GM18873 (cell line): ENCODE results near the gene SLC8A3.

Experiments used
- ATAC-seq: cut with Tn5 transposase; IDR thresholded peaks from one replicate; pipeline ENCODE4 v1.9.1; 2021; ENCODE audit warnings: mild to moderate bottlenecking, moderate library complexity, moderate number of reproducible peaks; ENCODE audit not compliant: unreplicated experiment, low FRiP score

The SLC8A3 gene

GRCh38 chr14:70127186-70127585 lies 61.6 kb downstream of the SLC8A3 start:
- no peak for ATAC-seq

- ATAC-seq, result no peak
Observed at GRCh38 chr14:70123796-70124195, 65.0 kb downstream of the SLC8A3 start.

DNA sequence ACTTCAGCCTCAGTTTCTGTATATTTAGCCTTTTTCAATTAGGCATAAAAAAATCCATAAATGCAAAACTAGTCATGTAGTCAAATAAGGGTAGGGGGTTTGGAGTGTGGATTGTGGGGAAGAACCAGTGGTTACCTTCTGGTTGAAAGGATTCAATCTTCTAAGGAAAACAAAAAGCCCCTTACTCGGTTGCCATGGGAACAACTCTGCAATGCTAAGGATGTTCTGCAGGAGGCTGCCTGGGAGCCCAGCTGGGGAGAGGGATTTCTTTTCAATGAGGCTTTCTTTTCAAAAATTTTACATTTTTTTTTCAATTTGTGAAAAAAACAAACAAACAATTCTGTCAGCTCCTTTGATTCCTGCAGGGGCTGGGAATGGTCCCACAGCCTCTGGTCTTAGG lies 67.2 kb downstream of the SLC8A3 start:
- no peak for ATAC-seq

- ATAC-seq, result no peak
Observed at GRCh38 chr14:70118064-70118463, 70.7 kb downstream of the SLC8A3 start.

GRCh38 chr14:70116278-70116677 lies 72.5 kb downstream of the SLC8A3 start:
- no peak for ATAC-seq

- ATAC-seq, result no peak
Observed at GRCh38 chr14:70114621-70115156, 74.1 kb downstream of the SLC8A3 start.

- no peak for ATAC-seq
Observed at GRCh38 chr14:70113211-70113610, 75.5 kb downstream of the SLC8A3 start.

- ATAC-seq, result no peak
Observed at GRCh38 chr14:70108419-70108818, 80.3 kb downstream of the SLC8A3 start.

DNA sequence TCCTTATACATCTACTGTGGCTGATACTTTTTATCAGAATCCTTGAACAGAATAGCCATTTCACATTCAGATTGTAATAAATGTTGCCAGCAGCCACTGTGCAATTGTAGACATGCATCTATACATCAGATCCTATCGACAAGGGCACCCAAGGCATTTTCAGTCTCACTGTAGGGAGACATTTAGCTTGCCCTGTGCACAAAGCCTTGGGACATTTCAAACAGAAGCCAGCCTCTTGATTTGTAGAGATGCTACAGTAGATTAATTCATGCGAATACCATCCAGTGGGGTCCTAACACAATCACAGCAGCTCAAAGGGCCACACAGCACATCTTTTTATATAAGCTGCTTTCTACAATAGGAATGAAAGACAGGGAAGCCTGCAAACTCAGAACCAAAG lies 81.4 kb downstream of the SLC8A3 start:
- ATAC-seq, result no peak

DNA sequence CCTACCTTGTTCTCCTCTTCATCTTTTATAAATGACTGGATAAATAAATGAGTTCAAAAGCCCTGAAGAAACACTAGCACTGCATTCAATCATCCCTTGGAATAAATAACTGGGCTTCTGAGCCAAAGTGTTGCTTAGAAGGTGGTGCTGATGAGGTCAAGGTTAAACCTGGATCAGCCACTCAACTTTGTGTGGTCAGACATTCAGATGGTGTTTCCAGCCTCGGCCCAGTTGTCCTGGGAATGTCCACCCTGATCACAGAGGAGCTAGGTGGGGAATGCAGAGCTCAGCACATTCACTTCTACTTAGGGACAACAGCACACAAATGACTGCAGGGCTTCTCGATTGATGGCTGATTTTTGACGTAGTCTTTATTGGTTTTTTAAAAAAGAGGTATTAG lies 88.7 kb downstream of the SLC8A3 start:
- no peak for ATAC-seq

DNA sequence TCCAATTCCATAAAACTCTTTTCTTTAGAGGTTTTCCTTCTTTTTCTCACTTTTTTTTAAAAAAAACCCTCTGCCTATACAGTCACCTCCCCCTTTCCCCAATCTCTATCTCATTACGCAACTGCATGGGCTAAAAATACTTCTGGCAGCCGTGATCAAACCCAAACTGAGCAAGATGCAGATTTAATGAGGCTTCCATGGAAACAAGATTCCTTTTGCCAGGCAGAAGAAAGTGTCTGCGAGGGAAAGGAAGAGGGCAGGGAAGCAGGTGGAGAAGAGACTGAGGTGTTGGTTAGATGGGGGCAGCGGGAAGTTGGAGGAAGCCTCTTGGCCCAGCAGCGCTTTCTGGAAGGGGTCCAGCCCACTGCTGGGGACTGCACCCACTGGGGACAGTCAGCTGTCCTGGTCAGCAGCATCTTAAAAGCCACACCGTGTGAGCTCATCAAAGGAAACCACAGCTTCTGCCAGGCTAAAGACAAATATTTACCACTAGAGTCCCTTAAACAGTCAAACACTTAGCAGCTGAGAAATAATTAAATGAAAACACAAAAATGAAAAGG lies 90.4 kb downstream of the SLC8A3 start:
- no peak for ATAC-seq

DNA sequence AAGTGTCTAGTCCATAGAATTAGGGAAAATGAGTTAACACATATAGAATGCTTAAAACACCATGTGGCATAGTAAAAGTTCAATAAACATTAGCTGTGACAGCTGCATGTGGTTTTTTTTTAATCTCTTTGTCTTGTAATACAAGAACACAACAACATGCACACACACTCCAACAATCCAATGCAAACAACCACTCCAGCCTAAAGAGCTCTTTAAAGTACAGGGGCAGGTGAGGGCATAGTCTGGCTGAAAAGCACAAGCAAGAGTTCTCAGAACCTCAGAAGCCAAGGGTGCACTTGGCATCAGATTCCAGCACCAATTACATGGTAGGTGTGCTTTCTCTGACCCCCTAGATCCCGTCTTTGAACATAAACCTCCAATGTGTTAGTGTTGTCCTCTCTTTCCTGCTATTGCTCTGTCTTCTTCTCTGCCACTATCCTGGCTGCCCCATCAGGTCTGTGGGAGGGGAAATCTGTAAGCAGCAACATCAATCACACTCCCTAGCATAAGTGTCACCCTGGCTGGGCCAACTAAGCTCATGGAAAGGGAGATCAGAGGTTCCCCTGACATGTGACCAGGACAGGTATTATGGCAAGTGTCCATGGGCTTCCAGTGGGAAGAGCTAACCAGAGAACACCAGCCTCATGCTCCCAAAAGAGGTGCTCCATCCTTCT lies 91.0 kb downstream of the SLC8A3 start:
- no peak for ATAC-seq

GRCh38 chr14:70096866-70097265 lies 91.9 kb downstream of the SLC8A3 start:
- no peak for ATAC-seq

DNA sequence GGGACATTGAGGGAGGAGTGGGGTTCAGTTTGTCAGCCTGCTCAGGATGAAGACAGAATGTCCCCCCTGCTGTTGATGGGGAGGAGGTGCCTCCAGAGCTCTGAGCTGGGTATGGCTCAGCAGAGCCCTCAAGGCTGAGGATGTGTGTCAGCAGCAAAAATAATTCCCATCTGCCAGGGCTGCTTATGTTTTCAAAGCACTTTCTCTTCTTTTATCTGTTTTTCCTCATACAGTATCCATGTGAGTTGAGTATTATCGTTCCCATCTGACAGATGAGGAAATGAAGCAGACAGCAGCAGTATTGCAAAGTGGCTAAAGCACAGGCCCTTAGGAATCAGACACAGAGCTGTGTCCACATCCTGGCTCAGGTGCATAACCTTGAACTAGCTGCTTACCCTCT lies 94.1 kb downstream of the SLC8A3 start:
- ATAC-seq, result no peak

DNA sequence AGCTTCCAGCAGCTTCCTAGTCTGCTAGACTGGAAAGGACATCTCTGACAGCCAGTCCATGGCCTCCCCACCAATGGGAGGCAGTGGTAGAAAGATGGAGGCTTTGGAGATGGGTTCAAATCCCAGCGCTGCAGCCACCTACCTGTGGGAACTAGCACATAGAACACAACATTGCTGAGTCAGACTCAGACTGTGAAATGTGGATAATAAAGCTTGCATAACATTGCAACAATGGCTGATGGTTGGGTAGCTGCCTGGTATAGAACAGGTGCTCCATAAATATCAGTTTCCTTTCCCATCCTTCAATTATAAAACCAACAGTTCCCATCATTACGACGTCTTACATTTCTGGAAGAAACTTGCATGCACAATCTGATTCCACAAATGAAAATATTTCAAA lies 94.6 kb downstream of the SLC8A3 start:
- no peak for ATAC-seq

DNA sequence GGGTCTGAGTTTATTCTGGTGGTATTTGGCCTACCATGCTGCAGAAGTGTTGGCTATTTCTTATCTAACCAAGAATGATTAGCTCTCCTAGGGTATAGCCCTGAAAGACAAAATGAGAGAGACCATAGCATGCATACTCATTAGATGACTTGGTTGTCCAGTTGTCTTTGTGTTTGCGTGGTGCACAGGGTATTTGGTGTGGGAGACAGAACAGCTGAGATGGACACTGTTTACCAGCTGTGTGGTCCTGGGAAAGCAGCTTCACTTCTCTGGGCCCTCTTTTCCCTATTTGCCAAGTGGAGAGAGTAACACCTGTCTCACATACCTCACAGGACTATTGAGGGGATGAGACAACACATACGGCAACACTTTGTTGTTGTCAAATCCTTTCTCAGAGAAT lies 95.6 kb downstream of the SLC8A3 start:
- ATAC-seq, result no peak

- no peak for ATAC-seq
Observed at GRCh38 chr14:70087380-70087697, 101.4 kb downstream of the SLC8A3 start.

- no peak for ATAC-seq
Observed at GRCh38 chr14:70086685-70087379, 101.9 kb downstream of the SLC8A3 start.

GRCh38 chr14:70084226-70084625 lies 104.5 kb downstream of the SLC8A3 start:
- ATAC-seq, result no peak

DNA sequence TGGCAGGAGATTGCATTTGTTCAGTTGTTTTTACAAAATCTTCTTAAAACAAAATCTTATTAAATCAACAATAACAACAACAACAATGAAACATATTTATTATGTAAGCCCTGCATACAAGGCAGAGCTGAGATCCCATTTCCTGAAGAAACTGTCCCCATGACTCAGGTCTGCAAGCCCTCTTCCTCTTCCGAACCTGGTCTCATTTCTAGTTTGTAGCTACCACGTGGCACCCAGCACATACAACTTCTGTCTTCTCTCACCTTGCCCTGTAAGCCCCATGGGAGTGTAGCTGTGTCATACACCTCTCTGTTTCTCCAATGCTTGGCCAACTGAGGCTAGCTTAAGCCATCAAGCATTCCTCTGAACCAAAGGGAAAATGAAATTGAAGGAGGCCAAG lies 106.4 kb downstream of the SLC8A3 start:
- no peak for ATAC-seq

DNA sequence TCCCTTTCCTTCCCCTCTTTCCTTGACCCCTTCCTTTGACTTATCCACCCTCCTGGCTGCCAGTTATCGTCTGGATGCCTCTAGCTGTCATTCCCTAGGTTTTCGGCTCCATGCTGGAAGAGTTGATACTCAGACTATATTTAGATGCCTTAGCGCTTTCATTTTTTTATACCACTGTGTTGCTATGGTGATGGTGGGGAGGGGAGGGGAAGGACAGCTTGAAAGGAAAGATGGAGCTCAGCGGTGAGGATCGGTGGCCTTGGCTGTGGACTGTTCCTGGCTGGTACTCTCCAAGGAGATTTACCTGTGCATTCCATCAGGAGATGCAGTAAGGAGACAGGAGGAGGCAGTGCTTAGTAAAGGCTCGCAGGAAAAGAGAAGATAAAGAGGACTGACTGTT lies 108.7 kb downstream of the SLC8A3 start:
- no peak for ATAC-seq

DNA sequence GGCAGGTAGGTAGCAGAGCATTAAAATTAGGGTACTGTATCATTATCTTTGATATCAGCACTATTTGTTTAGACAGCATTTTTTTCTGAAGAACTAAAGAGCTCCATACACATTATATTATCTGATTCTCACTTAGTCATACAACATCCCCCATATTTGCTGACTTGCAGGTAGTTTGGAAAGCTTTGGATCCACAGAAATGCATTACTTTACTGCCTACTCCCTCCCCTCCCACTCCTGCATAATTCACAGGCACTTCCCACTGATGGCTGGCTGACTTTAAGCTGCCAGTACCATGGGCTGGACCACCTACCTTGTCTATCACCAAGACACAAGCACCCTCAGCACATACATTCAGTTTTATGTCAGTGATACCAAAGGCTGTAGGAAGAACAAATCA lies 110.4 kb downstream of the SLC8A3 start:
- no peak for ATAC-seq
